Esophagus (tissue), 2 donors: ENCODE measurements around the gene IL18R1. TPM values are rescaled to one million over a fixed set of nuclear protein-coding genes. Genes with fewer than 3 reads are reported as not detected.

ENCODE experiments used
- H3K27ac ChIP-seq, 2 donors: one replicate each; pipeline ENCODE4 v1.5.1; 2013; ENCODE audit warnings: low read depth in 2 of 2, mild to moderate bottlenecking in 2 of 2, inconsistent platforms in 1 of 2, low read length in 1 of 2, moderate library complexity in 1 of 2
- H3K27me3 ChIP-seq, 2 donors: one replicate each; pipeline ENCODE4 v1.6.1; 2013; ENCODE audit warnings: low read length in 2 of 2, control low read depth in 1 of 2, mild to moderate bottlenecking in 1 of 2; ENCODE audit not compliant: insufficient read depth in 2 of 2, control insufficient read depth in 1 of 2
- H3K36me3 ChIP-seq, 2 donors: one replicate each; pipeline ENCODE4 v1.6.1; 2013; ENCODE audit warnings: low read length in 1 of 2; ENCODE audit not compliant: control insufficient read depth in 2 of 2, insufficient read depth in 2 of 2
- H3K4me1 ChIP-seq, 2 donors: one replicate each; pipeline ENCODE4 v1.6.1; 2013; ENCODE audit warnings: low read length in 1 of 2; ENCODE audit not compliant: control insufficient read depth in 2 of 2, insufficient read depth in 2 of 2
- H3K4me3 ChIP-seq, 2 donors: one replicate each; pipeline ENCODE4 v1.5.1; 2013; ENCODE audit warnings: low read length in 2 of 2, mild to moderate bottlenecking in 2 of 2, low read depth in 1 of 2, moderate library complexity in 1 of 2
- H3K9me3 ChIP-seq, 2 donors: one replicate each; pipeline ENCODE4 v1.6.1; 2013; ENCODE audit warnings: mild to moderate bottlenecking in 2 of 2, low read depth in 1 of 2, low read length in 1 of 2, moderate library complexity in 1 of 2; ENCODE audit not compliant: control insufficient read depth in 2 of 2, insufficient read depth in 1 of 2
- WGBS, 2 donors: extraction: QIAGEN DNeasy Blood & Tissue Kit; methylation state at CpG; one replicate each; pipeline ENCODE4 v1.1.7; 2013; 5-methylcytosine and 5-hydroxymethylcytosine counted together
- polyA plus RNA-seq, 2 donors: library from polyadenylated mRNA; stranded (reverse); fragments of 200-250 nt; gene quantifications; one replicate each; pipeline ENCODE4 v1.2.3, GENCODE V29; 2013
- donor health status: healthy with polysubstance abuse.
- donor health status: Bipolar disorder and iron deficiency.

IL18R1 gene
- polyA plus RNA-seq, 2 donors = 0.83 to 0.95 TPM

DNA sequence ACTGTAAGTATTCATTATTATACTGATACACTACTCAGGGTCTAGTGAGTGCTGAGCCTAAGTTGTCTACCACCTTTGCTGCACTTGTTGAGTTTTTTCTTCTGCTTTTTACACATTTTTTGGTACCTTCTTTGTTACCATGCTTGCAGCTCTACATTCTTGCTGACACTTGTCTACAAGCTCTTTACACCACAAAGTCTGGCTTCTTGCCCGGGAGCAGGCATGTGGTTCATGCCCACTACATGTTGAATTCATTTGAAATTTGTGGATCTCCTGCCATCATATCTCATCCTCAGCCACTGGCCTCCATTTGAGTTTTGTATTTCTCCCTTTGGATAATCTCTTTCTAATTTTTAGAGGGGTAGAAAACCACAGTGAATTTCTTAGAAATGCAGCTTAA is 29.9 kb downstream of the IL18R1 start:
- 48 to 67% methylated on average over 1 of the region's 1 CpG for WGBS, 2 donors
- H3K4me3 ChIP-seq = no peak overlapping the region
- no peaks in the 10 kb centered on the region for H3K27me3 ChIP-seq
- H3K4me1 ChIP-seq = no peaks in the 10 kb centered on the region
- peaks cover 0 to 3% of the 10 kb centered on the region in 2 donors for H3K36me3 ChIP-seq
- H3K9me3 ChIP-seq = peaks cover 0 to 3% of the 10 kb centered on the region in 2 donors
- no peak overlapping the region for H3K27ac ChIP-seq

DNA sequence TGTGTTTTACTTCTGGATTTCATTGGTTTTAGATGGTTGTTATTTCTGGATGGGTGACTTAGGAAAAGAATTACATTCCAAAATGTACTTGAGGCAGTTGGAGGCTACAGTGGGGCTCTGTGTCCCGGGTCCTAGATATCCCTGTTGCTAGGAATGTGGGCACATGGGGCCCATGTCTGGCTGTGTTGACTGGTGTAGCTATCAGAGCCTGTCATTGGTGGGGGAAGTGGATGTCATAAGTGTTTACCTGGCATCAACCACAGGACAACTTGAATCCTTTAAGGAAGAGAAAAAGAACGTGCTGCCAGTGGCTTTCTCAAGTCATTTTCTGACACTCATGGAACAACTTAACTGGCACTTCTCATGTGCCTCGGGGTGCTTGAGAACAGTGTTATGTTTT is 30.4 kb downstream of the IL18R1 start:
- 83 to 86% methylated on average over 3 of the region's 3 CpGs for WGBS, 2 donors
- H3K4me3 ChIP-seq = no peak overlapping the region
- no peaks in the 10 kb centered on the region for H3K4me1 ChIP-seq
- H3K27me3 ChIP-seq = no peaks in the 10 kb centered on the region
- peaks cover 0 to 2% of the 10 kb centered on the region in 2 donors for H3K36me3 ChIP-seq
- no peak overlapping the region for H3K27ac ChIP-seq
- peaks cover 0 to 3% of the 10 kb centered on the region in 2 donors for H3K9me3 ChIP-seq

GRCh38 chr2:102386867-102387541 is 31.4 kb downstream of the IL18R1 start:
- Histone ChIP-seq H3K4me3 (no peak overlapping the region), H3K9me3 (peaks cover 0 to 3% of the 10 kb centered on the region in 2 donors), H3K27ac (no peak overlapping the region), H3K27me3 (no peaks in the 10 kb centered on the region), H3K4me1 (no peaks in the 10 kb centered on the region), H3K36me3 (no peaks in the 10 kb centered on the region)
- 88 to 90% methylated on average over 3 of the region's 3 CpGs for WGBS, 2 donors

DNA sequence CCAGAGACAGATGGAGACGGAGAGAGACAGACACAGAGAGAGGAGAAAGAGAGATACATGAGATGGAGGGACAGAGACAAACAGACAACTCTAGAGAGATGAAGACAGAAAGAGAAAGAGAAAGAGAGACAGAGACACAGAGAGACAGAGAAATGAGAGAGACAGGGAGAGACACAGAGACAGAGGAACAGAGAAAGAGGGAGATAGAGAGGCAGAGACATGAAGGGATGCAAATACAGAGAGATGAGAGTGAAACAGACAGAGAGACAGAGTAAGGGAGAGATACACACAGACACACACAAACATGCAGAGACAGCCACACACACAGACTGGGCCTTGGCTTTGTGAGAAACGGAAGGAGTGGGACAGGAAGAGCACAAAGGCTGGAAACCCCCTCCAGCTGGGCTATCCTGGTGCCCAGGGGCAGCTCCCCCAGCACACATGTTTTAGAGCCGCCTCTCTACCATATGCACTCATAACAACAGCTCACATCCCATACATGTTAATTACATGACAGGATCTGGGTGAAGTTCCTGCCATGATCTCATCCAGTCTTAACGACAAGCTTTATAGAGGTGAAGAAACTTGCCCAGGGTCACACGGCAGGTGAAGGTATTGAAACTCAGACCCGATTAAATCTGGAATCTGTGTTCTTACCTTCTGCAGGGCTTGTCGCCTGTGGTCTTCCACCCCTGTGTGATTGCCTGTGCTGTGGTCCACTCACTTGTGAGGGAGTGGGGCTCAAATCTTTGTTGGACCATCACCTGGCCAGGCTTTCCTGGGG is 32.4 kb downstream of the IL18R1 start:
- no peaks in the 10 kb centered on the region for H3K27me3 ChIP-seq
- H3K9me3 ChIP-seq = peaks cover 0 to 3% of the 10 kb centered on the region in 2 donors
- no peaks in the 10 kb centered on the region for H3K36me3 ChIP-seq
- no peak overlapping the region for H3K4me3 ChIP-seq
- H3K27ac ChIP-seq = no peak overlapping the region
- no peaks in the 10 kb centered on the region for H3K4me1 ChIP-seq
- WGBS, 2 donors = 90 to 92% methylated on average over 7 of the region's 7 CpGs

- H3K4me3 ChIP-seq = no peak overlapping the region
- no peaks in the 10 kb centered on the region for H3K27me3 ChIP-seq
- no peaks in the 10 kb centered on the region for H3K9me3 ChIP-seq
- no peak overlapping the region for H3K27ac ChIP-seq
- WGBS, 2 donors = 74 to 81% methylated on average over 2 of the region's 2 CpGs
- no peaks in the 10 kb centered on the region for H3K36me3 ChIP-seq
- H3K4me1 ChIP-seq = no peaks in the 10 kb centered on the region
These were observed 36.0 kb downstream of the IL18R1 start for GRCh38 chr2:102391565-102391964.

GRCh38 chr2:102392096-102392495 is 36.5 kb downstream of the IL18R1 start:
- no peaks in the 10 kb centered on the region for H3K36me3 ChIP-seq
- H3K4me1 ChIP-seq = no peaks in the 10 kb centered on the region
- no peak overlapping the region for H3K27ac ChIP-seq
- no peaks in the 10 kb centered on the region for H3K9me3 ChIP-seq
- 72 to 74% methylated on average over 3 of the region's 3 CpGs for WGBS, 2 donors
- H3K27me3 ChIP-seq = no peaks in the 10 kb centered on the region
- no peak overlapping the region for H3K4me3 ChIP-seq

DNA sequence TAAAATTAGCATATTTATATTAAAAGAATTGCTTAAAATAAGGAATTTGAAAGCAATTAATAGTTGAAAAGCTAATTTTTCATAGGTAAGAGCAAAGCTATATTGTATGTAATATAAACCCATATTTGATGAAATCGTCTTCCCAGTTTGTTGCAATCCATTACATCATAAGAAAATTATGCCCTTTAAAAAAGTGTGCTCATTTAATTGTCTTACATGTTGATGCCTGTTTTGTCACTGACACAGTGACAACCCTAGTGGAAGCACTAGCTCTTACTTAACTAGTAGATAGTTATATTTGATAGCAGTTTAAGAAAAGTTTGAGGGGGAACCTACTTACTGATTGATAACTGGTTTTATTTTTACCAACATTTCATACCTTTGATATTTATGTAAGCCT is 37.3 kb downstream of the IL18R1 start:
- H3K36me3 ChIP-seq = no peaks in the 10 kb centered on the region
- H3K9me3 ChIP-seq = no peaks in the 10 kb centered on the region
- H3K27me3 ChIP-seq = no peaks in the 10 kb centered on the region
- 22 to 33% methylated on average over 1 of the region's 1 CpG for WGBS, 2 donors
- H3K27ac ChIP-seq = no peak overlapping the region
- H3K4me1 ChIP-seq = peaks cover 0 to 2% of the 10 kb centered on the region in 2 donors
- H3K4me3 ChIP-seq = no peak overlapping the region

- H3K9me3 ChIP-seq = no peaks in the 10 kb centered on the region
- H3K27me3 ChIP-seq = no peaks in the 10 kb centered on the region
- H3K4me1 ChIP-seq = peaks cover 0 to 2% of the 10 kb centered on the region in 2 donors
- 70 to 86% methylated on average over 2 of the region's 2 CpGs for WGBS, 2 donors
- no peak overlapping the region for H3K27ac ChIP-seq
- no peaks in the 10 kb centered on the region for H3K36me3 ChIP-seq
- H3K4me3 ChIP-seq = no peak overlapping the region
These were observed 40.4 kb downstream of the IL18R1 start for GRCh38 chr2:102396012-102396411.

GRCh38 chr2:102397209-102397608 is 41.6 kb downstream of the IL18R1 start:
- Histone ChIP-seq H3K27me3 (no peaks in the 10 kb centered on the region), H3K27ac (no peak overlapping the region)
- WGBS, 2 donors = 72 to 81% methylated on average over 6 of the region's 6 CpGs

More at GRCh38 chr2:102397209-102397608, 41.6 kb downstream of the IL18R1 start:
- Histone ChIP-seq H3K36me3 (no peaks in the 10 kb centered on the region), H3K9me3 (no peaks in the 10 kb centered on the region), H3K4me1 (peaks cover 0 to 2% of the 10 kb centered on the region in 2 donors), H3K4me3 (no peak overlapping the region)
